ENCODE data around the gene ANKMY1.

Gene ANKMY1

GRCh38 chr2:240513549-240514287, 44.1 kb downstream of the ANKMY1 start:
- DNase-seq, result no peak

- no peak for DNase-seq
Observed at GRCh38 chr2:240512666-240513535, 44.9 kb downstream of the ANKMY1 start.

DNA sequence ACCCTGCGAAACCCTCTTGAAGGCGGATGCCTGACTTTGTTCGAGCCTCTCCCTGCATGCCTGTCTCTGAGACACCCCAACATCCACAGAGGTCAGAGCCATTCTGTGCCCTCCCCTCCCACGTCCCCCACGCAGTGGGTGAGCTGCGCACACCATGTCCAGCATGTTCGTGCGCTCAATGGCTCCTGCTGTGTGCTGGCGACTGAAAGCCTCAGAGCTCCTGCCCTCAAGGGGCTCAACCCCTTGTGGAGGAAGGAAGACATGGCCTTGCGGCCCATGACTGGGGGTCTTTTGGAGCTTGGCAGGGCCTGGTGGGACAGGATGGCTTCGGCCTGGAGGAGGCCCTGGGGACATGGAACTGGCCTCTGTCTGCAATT, 45.7 kb downstream of the ANKMY1 start:
- no peak for DNase-seq

GRCh38 chr2:240511351-240512108, 46.3 kb downstream of the ANKMY1 start:
- no peak for DNase-seq

GRCh38 chr2:240510513-240511210, 47.1 kb downstream of the ANKMY1 start:
- no peak for DNase-seq

DNA sequence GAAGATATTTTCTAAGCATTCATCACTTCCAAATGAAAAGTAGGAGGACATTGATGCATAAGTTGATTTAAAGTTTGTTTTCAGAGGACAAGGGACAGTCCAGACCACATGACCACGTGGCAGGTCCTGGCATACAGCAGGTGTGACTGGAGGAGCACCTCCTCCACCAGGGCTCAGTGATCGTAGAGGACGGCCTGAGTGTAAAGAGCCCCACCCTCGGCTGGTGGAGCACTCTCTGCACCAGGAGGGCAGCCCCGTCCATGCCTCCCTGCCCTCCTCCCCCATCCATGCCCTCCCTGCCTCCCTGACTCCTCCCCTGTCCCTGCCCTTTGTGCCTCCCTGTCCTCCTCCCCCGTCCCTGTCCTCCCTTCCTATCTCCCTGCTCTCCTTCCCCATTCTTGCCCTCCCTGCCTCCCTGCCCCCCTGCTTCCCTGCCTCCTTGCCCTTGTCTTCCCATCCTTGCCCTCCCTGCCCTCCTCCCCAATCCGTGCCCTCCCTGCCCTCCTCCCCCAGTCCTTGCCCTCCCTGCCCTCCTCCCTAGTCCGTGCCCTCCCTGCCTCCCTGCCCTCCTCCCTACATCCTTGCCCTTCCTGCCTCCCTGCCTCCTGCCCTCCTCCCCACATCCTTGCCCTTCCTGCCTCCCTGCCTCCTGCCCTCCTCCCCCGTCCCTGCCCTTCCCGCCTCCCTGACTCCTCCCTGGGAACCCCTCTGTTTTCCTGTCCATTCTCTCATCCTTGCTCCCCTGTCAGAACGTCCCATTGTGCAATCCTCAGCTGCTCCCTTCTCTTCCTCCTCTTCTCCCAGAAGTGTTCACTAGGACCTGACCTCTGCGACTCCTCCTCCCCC, 47.9 kb downstream of the ANKMY1 start:
- no peak for DNase-seq

DNA sequence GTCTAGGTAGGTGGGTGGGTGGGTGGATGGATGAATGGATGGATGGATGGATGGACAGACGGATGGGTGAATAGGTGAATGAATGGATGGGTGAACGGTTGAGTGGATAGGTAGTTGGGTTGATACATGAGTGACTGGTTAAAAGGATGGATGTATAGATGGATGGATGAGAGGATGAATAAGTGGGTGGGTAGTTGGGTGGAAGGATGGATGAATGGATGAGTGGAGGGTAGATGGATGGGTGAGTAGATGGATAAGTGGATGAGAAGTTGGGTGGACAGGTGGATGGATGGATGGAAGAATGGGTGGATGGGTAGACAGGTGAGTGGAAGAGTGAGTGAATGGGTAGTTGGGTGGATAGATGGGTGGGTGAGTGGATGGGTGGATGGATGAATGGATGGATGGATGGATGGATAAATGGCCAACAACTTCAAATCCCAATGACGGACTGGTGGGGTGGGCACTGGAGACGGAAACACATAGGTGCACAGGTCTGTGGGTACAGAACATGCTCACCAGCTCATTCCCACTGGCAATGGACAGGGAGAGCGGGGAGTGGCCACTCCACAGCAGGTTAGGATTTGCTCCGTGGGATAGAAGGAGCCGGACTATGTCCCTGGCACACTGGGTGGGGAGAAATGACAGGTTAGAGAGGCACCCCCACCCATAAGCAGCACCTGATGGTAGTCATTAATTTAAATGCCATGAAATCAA, 48.8 kb downstream of the ANKMY1 start:
- DNase-seq, result no peak

DNA sequence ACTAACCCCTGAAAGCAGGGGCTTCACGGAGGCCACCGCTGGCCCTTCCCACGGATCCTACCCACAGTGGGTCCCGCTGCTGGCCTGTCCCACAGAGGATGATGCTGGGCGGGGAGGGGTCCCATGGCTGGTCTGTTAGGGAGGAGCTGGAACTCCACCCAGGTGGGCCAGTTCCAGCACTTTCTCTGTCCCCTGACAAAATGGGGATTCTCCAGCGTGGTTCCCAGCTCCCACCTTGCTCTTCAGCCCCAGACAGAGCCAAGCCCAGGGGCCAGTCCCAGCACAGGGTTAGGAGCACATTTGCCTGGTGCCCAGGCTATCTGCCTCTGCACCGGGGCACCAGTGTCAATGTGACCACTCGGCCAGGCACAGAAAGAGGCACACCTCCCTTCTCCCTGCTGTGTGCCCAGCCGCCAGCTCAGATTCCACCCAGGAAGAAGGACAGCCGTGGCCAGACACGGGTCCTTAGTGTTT, 50.0 kb downstream of the ANKMY1 start:
- DNase-seq, result no peak

DNA sequence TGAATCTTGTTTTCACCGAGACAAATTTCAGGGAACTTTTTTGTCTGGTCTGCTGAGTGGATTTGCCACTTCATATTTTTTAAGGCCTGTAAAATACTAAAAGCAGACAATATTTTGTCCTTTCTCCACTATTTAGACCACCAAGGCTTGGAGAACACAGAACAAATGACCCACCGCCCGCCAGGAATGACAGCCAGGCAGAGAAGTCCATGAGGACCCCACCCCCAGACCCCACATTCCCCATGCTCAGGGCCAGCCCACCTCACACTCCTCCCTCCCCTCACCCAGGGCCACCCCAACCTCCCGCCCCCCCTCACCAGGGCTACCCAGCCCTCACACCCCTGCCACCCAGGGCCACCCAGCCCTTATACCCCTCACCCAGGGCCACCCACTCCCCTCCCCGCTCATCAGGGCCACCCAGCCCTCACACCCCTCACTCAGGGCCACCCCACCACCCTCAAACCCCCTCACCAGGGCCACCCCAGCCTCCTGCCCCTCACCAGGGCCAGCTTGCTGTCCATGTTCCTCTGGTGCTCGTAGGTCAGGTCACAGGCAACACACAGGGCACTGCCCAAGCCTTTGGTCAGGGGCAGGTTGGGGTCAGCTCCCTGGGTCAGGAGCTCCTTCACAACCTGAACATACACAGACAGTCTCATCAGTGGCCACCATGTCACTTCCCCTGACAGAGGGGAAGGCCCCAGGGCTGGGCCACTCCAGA, 50.6 kb downstream of the ANKMY1 start:
- no peak for DNase-seq

GRCh38 chr2:240506406-240507059, 51.3 kb downstream of the ANKMY1 start:
- DNase-seq, result no peak

DNA sequence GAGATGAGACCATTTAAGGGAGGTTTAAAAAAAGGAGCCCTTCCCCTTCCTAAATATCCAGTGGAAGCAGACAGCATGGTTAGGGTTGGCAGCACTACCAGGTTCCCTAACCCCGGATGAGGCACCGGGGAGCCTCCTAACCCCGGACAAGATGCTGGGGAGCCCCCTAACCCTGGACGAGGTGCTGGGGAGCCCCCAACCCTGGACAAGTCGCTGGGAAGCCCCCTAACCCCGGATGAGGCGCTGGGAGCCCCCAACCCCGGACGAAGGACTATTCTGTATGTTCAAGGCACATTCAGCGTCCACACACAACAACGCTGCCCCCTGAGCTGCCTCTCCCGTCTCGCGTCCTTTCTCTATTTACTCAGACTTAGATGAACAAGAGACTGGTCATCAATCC, 51.9 kb downstream of the ANKMY1 start:
- DNase-seq, result no peak

- DNase-seq, result no peak
Observed at GRCh38 chr2:240503848-240504247, 53.9 kb downstream of the ANKMY1 start.

DNA sequence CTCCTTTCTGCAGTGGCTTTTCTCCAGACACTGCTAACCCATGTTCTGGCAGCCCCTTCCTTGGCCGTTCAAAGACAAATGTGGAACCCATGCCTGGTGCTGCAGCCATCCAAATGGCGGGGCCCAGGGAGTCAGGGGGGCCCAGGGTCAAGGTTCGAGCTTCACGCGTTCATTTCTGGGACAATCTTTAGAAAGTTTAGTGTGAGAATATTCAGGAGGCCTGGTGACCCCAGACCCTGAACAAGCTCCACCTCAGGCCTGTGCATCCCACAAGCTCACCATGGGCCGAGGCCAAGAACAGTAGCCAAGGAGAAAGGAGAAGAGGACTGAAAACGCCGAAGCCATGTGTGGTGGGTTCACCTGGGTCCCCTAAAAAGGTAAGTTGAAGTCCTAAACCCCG, 54.4 kb downstream of the ANKMY1 start:
- no peak for DNase-seq

- DNase-seq, result no peak
Observed at GRCh38 chr2:240502430-240503121, 55.2 kb downstream of the ANKMY1 start.

- DNase-seq, result no peak
Observed at GRCh38 chr2:240502059-240502429, 55.7 kb downstream of the ANKMY1 start.

DNA sequence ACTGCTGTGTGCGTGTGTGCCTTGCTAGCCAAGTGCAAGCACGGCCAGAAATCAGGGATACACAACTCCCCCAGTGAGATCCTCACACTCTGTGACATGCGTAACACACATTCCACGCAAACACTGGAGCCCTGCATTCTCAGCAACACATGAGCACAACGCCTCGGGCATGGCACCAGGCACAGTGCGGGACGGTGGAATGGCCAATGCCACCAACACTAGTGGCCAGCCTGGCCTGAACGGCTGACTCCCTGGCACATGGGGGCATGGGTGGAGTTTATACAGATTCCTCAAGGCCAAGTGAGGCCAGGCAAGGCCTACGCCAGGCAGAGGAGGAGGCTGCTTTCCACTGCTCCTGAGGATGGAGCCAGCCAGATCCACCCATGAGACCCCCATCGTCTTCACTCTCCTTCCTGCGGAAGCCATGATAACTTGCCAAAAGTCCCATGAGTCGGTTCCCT, 56.2 kb downstream of the ANKMY1 start:
- no peak for DNase-seq

GRCh38 chr2:240500561-240501423, 57.0 kb downstream of the ANKMY1 start:
- no peak for DNase-seq
